ENCODE measurements around the gene ATF3.
A peak's percentile ranks its signal among the peaks of the same experiment; 100 is the strongest.

ATF3 gene

DNA sequence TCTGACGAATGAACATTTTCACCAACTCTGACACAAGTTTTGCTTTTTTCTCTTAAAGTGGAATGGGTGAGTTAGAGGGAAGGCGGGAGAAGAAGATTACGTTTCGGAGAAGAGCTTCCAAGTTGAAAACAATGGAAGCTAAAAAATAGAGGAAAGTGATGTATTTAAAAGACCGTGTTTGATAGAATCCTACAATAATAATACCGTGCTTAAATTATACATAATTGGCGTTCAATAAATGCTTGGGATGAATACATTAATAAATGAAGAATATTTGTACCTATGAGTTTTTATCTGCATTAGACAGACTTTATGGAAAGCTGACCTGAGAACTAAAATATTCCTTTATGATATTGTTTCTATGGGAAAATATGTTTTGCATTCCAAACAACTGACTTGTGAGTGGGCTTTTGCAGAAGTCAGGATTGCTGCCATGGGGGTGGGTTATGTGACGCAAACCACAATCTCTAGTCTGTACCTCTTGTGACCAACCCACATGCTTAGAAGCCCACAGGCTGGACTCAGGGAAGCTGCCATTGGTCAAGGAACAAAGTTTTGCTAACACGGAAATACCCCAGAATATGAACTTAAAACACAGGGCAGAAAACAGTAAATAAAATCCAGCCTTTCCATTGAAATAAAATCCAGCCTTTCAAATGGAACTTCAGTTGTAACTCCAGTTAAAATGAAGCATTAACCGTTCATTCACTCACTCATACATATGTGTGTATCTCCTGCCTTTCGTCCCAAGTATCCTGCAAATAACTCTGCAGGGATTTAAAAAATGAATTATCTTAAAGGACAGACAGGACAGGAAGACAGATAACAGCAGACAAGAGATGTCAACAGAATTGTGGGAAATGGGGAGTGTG lies 21.3 kb upstream of the ATF3 start:
- no peak for FAIRE-seq

DNA sequence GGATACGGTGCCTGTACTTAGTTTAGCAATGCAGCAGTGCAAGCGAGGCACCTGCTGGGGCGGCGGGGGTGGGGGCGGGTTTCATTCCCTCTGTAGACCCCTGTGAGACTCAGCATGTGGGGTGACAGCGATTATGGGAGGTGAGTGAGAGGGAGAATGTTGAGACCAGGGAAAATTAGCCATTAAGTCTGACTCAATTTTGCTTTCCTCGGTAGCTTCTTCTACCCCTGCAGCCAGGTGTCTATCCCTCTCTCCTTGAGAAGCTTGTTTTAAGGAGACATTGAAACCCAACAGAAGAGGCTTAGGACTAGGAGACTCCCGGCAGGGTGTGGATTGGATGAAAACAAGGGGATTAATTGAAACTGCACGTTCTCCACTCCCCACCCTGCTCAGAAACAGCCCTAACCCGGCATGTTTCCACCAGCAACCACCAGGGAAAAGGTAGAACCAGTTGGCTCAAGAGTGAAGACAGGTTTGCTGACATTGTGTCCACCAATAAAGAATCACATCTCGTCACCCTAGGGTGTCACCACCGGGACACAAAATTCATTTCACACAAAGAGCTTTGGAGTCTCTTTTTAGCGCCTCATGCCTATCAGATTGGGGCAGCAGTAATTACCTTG lies 20.6 kb upstream of the ATF3 start:
- no peak for FAIRE-seq

DNA sequence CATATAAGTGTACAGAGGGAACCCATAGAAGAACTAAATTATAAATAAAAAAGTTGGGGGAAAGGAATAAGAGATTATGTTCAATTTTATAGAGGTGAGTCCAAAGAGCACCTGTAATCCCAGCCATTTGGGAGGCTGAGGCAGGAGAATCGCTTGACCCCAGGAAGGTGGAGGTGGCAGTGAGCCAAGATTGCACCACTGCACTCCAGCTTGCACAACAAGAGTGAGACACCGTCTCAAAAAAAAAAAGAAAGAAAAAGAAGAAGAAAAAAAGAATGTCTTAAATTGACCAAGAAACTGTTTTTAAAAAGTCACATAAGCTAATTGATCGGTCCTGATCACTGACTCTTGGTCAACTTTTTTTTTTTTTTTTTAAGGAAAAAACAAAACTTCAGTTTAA lies 19.1 kb upstream of the ATF3 start:
- no peak for FAIRE-seq

DNA sequence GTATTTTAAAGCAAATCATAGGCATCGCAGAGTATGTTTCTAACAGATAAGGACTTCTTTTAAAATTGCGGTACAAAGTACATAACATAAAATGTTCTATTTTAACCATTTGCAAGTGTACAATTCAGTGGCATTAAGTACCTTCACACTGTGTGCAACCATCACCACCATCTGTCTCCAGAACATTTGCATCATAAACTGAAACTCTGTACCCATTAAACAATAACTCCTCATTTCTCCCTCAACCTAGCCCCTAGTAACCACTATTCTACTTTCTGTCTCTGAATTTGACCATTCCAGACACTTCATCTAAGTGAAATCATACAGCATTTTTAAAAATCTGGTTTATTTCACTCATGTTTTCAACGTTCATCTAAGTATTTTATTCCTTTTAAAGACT lies 16.6 kb upstream of the ATF3 start:
- FAIRE-seq, result no peak

DNA sequence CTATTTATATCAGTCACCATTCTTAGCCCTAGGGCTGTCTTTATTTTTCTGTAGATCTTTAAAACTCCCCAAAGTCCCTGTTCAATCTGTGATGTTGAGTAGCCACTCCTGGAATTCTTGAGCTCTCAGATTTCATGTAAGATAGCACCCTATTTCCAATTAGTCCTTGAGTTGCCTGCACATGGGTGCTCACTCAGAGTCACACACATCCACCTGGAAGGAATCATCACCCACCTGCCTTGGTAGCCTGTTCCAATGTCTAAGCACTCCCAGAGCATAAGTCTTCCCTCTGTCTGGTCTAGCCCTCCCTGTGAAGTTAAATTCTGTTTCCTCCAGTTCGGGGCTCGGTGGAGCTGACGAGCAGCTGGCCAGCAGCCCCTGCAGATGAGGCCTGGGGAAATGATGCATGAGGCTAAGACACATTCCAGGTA lies 14.7 kb upstream of the ATF3 start:
- no peak for FAIRE-seq

DNA sequence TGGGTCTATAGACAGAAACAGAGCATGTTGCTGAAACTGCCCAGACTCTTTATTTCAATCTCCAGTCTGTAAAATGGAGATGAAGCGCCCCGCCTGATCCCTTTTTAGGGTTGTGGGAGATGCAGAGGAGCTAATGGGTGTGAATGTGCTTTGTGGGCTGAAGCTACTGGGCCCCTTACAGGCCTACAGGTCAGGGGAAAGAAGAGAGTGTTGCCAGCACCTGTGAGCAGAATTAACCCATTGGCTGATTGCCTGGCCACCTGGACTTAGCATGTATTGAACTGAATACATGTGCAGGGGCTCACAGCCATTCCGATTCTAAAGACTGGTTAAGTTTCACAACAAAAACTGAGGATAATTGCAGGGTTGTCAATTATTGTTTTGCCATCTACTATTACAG lies 13.9 kb upstream of the ATF3 start:
- FAIRE-seq, result no peak

DNA sequence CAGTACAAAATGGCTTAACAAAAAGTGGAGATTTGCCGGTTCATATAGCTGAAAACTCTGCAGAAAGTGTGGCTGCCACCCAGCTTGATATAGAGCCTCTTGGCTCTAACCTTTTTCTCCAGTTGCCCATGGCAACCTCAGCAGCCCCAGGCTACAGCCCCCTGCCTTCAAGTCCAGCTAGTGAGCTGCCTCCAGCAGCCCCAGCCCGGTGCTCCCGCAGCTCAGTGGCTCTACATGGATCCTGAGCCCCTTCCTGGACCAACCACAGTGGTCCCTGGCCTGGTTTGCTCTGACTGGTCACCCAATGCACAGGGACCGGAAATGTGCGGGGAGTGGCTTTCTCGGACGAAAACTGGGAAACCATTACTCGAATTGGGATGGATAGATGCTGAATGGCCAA lies 13.3 kb upstream of the ATF3 start:
- FAIRE-seq, result no peak

DNA sequence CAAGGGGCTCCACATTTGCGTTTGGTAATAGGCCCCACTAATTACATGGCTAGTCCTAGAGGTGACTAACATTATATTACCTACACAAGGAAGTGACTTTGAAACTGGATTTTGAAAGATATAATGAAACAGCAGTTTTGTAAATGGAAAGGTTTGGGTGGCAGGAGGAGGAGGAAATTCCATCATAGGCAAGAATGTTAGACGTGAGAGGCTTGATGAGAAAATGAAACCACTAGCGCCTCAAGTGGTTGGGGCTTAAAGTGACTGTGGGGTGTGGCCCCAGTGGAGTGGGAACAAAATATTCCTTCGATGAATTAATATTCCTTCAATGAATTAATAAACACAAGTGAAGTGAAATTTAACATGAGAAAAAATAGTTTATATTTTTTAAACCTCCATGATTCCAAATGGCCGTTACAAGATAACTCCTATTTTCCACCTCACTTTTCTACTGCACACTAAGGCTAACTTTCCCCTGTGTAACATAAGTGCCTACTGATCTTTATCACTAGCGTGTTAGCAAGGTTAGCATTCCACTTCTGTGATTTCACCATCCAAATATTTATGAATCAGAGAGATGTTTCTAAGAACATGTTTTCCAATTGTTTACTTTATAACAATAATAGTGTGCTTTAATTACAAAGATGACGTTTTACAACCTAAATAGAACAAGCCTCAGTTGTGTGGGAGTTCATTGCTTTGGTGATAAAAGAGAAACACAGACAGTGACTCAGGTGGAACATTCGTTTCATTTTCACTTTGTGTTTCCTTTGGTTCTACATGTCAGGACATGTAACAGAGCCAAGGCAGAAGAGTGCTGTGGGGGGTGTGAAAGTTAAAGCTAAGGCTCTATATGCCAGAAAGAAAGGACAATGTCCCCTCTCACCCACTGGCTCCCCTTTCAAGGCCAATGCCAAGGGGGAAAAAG lies 12.5 kb upstream of the ATF3 start:
- peak; percentile 99 for FAIRE-seq

DNA sequence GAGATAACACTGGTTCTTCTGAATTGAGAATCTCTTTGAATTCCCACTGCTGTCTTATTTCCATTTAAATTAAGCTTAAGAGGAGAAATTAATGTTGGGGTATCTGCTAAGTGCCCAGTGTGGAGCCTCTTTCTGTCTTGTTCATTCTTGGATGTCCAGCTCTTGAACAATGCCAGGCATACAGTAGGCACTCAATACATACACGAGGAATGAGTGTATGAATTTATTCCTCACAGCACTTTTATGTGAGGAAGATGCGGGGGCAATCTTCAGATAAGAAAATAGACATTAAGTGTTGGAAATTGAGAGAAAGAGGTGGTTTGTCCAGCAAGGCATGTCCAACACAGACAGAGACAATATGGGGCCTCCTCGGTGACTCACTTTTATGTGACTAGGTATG lies 11.8 kb upstream of the ATF3 start:
- no peak for FAIRE-seq

DNA sequence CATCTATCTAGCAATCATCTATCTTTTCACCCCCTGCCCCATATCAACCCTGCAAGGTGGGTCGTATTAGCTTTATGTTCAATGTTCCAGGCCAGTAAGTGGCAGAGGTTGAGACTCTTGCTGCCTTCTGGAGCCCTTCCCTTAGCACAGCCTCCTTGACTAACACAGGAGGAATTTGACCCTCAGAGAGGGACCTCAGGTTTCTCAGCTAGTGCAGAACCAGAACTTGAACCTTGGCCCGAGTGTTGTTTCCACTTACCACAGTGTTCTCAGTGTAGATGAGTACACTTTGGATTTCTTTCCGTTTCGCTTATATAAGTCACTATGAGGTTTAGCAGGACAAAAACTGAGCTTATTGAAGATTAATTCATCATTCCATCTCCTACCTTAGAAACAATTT lies 11.1 kb upstream of the ATF3 start:
- FAIRE-seq, result peak; percentile 15

DNA sequence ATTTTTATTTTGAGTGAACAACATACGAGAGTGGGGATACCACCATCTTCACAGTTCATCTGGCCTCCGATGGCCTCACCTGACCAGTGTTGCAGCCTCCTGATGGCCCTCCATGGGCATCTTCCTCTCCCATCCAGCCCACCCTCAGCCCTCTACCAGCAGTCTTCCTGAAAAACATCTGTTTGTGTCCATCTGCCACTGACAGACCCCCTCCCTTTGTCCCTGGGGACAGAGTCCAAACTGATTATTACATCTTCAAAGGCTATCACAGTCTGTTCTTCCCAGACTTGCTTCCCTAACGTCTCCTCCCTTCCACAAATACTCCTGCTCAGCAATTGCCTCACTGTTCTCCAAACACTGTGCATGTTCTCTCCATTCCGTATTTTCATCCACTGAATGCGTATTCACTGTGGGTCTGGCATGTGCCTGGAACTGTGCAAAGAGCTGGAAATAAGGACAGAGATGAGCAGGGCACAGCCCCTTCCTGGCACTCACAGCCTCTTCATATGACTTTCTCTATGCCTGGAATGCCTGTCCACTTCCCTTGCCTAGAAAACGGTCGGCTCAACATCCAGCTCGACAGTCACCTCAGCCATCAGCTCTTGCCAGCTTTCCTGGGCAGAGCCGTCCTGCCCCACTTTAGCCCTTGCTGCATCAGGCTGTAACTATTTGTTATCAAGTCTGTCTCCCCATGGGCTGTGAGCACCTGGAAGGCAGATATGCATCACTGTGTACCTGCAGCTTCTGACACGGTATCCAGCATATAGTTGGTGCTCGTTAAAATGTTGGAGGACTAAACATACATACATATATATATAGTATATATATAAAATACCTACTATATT lies 8.3 kb upstream of the ATF3 start:
- FAIRE-seq, result no peak

DNA sequence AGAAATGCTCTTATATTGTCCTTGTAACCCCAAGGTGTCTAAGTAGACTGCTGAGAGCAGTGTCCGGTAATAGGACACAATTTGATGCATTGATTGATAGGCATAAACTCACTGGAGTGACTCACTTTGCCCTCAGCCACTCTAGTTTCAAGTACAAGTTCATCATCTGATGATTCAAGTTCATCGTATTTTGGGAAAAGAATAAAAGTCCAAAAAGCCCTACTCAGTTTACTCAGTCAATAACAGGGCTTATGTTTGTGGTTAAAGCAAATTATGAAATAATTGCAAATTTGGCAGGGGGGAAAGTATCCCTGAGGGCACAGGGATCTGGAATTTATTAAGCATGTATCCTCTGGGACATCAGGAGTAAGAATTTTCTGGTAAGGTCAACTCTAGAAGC lies 7.6 kb upstream of the ATF3 start:
- no peak for FAIRE-seq

DNA sequence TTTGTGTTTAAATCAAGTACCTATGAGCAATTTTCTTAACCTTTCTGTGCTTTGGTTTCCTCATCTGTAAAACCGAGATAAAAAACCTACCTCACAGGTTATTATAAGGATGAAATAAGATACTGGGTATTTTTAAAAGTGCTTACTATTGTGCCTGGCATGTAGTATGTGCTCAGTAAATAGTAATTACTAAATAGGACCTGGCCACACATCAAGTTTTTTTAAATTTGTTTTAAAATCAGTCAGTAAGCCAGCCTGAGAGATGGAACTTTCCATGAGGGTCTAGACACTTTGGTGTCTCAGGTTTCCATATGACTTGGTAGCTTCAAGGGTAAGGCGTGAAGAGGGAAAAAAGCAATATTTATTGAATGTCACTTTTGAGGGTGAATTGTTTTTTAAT lies 7.0 kb upstream of the ATF3 start:
- FAIRE-seq, result no peak

DNA sequence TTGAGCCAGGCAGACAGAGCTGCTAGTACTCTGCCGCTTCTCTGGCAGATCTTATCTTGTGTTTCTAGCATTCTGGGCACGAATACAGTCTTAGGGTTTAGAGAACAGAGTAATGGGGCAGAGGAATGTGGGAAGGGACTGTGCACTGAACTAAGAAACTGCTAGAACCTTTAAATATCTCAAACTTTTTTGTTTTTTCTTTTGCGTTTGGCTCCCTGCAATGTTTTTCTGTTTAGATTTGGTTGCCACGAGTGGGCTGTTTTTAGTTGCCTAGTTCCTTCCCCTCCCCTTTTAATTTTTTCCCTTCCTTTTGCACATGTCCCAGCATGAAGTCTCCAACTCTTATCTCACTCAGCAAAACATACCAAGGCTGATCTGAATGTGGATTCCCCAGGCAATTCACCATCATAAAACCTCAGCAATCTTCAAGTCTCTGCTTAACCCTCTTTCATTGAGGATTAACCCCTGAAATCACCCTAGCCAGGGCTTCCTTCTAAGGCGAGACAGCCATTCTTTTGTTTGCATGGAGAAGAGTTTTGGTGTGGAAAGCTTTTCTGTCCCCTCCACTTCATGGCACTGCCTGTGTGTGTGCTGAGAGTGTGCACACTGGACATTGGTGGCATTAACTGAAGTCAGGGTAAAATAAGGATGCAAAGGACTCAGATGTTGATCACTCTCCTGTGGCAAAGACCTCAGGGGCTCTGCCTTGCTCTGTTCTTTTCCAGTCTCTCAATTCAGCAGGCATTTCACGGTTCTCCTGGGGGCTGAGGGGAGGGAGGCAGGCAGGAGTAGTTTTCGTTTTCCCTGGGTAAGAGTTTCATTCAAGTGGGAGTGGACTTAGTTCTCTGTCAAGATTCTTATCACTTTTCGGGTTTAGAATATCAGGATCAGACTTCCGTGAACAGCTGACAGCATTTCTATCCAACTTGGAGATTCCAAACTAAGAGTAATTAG lies 2.8 kb upstream of the ATF3 start:
- no peak for FAIRE-seq

DNA sequence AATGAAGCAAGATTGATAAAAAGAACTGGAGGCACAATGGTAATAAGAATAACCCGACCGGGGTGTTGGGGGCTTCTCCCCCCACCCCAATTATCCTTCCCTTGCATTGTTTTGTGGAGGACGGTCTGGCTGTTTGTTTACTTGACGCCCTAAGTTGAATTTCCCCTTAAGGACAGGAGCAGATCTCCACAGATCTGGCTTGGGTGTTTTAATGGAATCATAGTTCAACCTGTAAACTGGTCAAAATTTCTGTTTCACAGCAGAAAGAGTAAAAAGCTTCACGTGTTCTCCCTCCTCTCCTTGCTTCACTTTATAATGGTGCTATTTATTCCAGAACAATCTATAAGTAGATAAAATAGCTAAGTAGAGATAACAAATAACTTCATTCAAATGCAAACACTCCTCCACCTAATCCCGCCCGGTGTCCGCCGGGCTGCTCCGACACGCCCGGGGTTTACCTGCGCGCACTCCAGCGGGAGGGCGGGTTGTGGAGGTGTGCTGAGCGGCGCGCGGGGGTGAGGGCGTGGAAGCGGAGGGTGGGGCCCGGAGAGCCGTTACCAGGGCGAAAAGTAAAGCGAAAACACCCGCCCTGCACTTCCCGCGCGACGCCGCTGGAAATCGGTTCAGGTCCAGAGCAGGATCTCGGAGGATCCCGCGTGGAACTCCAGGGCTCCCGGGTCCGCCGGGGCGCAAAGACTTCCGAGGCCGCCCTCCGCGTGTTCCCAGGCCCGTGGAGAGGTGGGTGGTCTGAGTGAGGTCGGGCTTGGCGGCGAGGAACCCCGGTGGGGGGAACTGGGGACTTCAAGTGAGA lies 2.0 kb upstream of the ATF3 start:
- FAIRE-seq, result no peak

DNA sequence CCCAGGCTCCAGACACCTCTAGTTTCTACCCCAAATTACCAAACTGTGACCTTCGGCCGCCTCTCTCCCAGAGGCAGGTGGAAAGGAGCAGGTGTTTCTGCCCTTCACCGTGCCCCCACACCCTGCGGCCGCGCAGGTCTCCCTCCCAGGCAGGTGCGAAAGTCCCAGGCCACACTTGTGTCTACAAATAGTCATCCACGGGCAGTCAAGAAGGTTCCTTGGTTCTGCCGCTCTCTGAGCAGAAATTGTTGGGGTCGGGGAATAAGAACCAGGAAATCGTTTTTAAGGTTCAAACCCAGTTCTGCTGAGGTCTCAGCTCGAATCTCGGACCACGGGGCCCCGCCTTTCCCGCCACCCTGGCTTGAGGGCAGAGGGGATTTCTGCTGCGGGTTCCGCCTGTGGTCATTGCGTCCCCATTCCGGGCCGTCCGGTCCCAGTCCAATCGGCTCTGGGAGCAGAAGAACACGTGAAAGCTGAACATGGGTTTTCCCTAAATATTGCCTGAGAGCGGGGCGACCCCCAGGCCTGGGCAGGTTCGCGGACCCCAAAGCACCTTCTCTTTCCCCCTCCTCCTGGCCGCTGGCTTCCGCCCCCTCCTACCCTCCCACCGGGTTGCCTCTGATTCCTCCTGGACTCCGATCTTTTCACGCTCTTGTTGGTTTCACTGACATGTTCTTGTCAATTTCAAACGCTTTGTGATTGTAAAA lies 1.2 kb upstream of the ATF3 start:
- no peak for FAIRE-seq

DNA sequence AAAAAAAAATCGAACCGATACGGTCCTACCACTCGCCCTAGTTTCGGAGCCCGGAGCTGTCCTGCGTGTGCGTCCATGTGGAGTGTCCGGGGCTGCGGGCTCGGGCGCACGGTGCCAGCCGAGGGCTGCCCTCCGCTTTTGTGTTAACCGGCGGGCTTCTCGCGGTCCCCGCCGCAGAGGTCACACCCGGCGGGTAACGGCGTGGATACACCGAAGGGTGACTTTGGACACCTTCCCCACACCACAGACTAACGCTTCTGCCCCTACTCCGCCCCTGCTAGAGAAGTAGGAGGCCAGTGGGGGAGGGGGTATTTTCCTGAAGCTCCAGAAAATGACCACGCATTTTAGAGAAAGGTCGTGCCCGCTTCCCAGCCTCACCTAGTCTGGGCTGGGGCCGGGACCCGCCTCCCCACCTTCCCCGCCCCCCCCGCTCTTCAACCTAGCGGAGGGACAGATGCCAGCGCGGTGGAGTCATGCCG lies 609 bp upstream of the ATF3 start:
- no peak for FAIRE-seq

DNA sequence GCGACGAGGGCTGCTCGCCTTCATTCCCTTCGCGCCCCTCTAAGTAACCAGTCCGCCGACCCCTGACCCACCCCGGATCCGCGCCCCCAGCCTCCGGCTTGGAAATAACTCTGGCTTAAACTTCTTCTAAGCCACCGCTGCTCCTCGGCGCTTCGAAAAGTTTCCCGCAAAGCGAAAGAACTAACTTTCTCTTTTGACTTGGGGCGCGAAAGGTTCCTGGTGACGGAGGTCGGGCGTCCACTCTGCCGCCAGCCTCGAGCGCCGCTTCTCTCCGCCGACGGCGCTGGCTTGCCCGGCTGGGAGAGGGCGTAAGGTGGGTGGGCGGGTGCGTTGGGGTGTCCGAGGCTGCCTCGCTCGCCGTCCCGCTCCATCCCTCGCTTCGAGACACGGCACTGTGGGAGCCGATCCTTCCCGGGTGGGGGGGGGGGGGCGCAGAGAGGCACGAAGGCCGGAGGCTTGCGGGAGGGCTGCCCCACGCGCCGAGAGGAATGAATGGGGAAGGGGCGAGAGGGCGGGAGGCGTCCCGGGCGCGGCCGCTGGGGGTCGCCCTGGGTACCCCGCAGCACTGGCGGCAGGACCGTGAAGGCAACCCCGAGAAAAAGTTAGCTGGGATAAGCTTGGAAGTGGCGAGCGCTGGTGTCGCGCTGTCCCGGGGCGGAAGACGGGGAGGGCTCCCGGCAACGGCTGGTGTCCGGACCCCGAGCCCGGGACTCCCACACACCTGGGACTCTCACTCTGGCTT lies 569 bp downstream of the ATF3 start:
- FAIRE-seq, result no peak
